ENCODE data around the gene ZMYND15.

Gene ZMYND15

DNA sequence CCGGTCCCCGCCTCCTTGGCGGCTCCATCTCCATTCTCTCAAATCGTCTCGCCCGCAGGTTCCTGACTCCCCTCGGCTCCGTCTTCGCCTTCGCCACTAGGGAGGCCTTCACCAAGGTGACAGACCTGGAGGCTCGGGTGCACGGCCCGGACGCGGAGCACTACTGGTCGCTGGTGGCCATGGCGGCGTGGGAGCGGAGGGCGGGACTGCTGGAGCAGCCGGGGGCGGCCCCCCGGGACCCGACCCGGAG is 50.0 kb downstream of the ZMYND15 start:
- DNase-seq (ENCODE audit: low read depth) = no peak
- H3K4me3 ChIP-seq (ENCODE audit: control insufficient read depth, low read depth, low read length) = peak overlapping the region; percentile 60
- TF ChIP-seq, protein P1, sequence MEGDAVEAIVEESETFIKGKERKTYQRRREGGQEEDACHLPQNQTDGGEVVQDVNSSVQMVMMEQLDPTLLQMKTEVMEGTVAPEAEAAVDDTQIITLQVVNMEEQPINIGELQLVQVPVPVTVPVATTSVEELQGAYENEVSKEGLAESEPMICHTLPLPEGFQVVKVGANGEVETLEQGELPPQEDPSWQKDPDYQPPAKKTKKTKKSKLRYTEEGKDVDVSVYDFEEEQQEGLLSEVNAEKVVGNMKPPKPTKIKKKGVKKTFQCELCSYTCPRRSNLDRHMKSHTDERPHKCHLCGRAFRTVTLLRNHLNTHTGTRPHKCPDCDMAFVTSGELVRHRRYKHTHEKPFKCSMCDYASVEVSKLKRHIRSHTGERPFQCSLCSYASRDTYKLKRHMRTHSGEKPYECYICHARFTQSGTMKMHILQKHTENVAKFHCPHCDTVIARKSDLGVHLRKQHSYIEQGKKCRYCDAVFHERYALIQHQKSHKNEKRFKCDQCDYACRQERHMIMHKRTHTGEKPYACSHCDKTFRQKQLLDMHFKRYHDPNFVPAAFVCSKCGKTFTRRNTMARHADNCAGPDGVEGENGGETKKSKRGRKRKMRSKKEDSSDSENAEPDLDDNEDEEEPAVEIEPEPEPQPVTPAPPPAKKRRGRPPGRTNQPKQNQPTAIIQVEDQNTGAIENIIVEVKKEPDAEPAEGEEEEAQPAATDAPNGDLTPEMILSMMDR (conservative IDR thresholded peaks at IDR 0.05; ENCODE audit: control insufficient read depth, insufficient read depth, low read depth, low read length) = no peak

DNA sequence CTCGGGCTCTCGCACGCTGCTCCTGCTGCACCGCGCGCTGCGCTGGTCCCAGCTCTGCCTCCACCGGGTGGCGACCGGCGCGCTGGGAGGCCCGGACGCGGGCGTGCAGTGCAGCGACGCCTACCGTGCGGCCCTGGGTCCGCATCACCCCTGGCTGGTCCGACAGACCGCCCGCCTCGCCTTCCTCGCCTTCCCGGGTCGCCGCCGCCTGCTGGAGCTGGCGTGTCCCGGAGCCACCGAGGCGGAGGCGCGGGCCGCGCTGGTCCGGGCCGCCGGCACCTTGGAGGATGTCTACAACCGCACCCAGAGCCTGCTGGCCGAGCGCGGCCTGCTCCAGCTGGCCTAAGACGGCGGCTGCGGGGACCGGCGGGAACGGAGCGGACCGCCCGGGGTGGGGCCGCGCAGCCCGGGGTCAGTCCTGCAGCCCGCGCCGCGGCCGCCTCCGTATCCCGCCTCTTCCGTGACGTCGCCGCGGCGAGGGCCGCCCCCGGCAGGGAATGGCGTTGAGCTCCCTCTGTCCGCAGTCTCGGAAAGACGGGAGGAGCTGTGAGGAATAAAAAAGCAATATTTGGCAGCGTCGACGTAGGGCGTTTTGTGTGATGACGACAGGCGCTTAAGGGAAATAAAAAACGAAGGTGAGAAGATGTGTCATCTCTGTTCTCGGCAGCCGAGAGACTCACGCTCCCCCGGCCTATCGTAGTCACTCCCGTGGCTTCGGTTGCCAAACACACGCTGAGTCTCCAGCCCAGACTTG is 50.5 kb downstream of the ZMYND15 start:
- DNase-seq (ENCODE audit: low read depth) = peak; percentile 98
- TF ChIP-seq, protein P1 (conservative IDR thresholded peaks at IDR 0.05; ENCODE audit: control insufficient read depth, insufficient read depth, low read depth, low read length) = no peak
- H3K4me3 ChIP-seq (ENCODE audit: control insufficient read depth, low read depth, low read length) = peak overlapping the region; percentile 60

DNA sequence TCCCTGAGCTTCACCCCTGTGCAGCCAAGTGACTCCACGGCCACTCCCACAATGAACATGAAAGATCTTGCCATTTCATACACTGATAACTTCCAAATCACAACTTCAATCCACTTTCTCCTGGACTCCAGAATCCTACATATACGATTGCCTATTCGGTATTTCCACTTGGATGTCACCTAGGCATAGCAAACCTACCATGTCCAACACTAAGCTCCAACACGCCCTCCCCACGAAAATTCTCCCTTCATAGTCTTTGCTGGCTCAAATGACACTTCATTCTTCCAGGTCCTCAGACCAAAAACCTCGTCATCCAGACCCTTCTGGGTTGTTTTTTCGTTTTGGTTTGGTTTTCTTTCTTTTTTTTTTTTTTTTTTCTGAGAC is 51.1 kb downstream of the ZMYND15 start:
- H3K4me3 ChIP-seq (ENCODE audit: control insufficient read depth, low read depth, low read length) = peak overlapping the region; percentile 60
- TF ChIP-seq, protein P1 (conservative IDR thresholded peaks at IDR 0.05; ENCODE audit: control insufficient read depth, insufficient read depth, low read depth, low read length) = no peak
- no peak for DNase-seq (ENCODE audit: low read depth)

DNA sequence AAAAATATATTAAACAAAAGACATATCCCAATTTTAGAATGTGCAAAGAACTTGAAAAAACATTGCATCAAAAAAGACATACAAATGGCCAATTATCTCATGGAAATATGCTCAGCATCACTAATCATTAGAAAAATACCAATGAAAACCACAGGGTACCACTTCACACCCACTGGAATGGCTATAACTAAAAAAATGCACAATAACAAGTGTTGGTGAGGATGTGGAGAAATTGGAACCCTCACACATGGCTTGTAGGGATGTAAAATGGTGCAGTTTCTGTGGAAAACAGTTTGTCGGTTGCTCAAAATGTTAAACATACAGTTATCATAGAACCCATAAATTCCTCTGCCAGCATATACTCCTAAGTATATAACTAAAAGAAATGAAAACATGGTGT is 55.5 kb downstream of the ZMYND15 start:
- TF ChIP-seq, protein P1 (conservative IDR thresholded peaks at IDR 0.05; ENCODE audit: control insufficient read depth, insufficient read depth, low read depth, low read length) = no peak
- H3K4me3 ChIP-seq (ENCODE audit: control insufficient read depth, low read depth, low read length) = no peak overlapping the region
- no peak for DNase-seq (ENCODE audit: low read depth)
